GM19467 (cell line): ENCODE data around the gene C10orf62.
A peak's percentile ranks its signal among the peaks of the same experiment; 100 is the strongest.

ENCODE experiments used
- ATAC-seq: cut with Tn5 transposase; IDR thresholded peaks from one replicate; pipeline ENCODE4 v1.9.1; 2021; ENCODE audit warnings: mild to moderate bottlenecking, moderate library complexity; ENCODE audit not compliant: unreplicated experiment

C10orf62 gene

DNA sequence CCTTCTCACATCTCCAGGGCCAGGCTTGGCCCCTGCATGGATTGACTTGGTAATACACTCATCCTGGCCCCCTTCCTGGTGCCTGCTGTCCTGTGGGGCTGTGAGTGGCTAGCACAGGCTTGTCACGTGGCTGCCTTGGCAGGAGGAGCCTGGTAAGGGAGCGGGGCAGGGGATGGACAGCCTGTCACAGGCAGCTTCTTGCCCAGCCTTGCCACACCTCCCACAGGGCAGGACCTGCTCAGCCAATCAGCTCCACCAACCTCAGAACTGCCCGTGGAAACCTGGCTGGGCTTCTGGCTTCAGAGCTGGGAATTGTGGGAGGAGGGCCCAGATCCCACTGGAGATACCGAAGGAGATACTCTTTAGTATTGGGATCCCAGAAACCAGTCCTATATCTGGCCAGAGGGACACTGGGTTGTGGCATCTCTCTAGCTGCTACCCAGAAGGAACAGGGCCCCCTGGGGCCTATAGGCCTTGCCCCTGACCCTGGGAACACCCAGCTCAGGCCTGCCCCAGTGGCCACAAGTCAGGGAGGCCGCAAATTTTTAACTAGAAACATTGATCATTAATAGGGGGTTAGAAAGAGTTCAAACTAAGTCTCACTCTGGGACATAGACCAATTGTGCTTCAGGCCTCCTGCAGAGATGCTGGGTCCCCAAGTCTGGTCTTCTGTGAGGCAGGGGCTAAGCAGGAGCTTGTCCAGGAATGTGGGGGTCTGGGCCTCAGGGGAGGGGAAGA is 5.3 kb upstream of the C10orf62 start, which contains the start of gene HOGA1:
Gene HOGA1 (plus strand): TSS at position 330 of the 738 bp plus-strand sequence. CDS start 315 bp downstream, at position 645.
- ATAC-seq: peak; percentile 52

GRCh38 chr10:97584798-97585438 is 4.6 kb upstream of the C10orf62 start:
- peak; percentile 9 for ATAC-seq

DNA sequence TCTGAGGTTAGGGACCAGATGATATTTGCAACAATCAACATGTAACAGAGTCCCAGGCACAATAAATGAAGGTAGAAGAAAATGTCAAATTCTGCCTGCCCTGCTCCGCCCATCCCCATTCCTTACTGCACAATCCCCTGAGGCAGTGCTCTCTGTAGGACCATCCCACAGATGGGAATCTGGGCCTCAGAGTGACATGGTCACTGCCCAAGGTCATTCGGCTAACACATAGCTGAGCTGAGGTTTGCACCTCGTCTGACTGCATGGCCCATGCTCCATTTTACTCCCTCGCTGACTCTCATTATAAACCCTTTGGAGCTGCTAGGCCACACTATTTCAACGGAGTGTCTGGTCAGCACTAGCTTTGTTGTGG is 4.1 kb upstream of the C10orf62 start:
- ATAC-seq: no peak

GRCh38 chr10:97587183-97587582 is 2.3 kb upstream of the C10orf62 start:
- ATAC-seq: no peak

DNA sequence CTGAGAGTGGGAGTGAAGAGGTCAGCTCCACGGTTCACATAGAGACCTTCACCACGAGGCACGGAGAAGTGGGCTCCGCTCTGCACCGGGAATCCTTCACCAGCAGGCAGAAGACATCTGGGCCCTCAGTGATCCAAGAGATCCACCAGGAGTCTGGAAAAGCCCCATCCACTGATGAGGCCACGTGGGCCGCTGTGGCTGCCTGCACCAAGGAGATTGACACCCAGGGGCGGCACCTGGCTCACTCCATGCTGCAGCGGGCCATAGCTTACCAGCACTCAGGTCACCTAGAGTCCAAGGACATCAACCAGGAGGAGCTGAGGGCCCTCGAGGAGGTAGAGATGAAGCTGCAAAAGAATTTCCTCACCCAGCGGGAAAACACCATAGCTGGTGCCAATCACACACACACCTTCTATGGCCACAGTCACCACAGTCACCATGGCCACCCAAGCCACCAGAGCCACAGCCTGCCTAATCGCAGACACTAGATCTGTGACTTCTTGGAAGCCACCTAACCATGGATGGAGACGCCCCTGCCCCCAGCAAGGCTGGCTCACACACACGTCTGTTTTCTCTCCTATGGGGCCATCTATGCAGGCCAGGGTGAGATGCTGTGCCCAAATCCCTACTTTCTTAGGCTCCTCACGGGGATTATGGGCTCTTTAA is 694 bp downstream of the C10orf62 start:
- ATAC-seq: no peak

- no peak for ATAC-seq
Measured at GRCh38 chr10:97590748-97591495, 1.4 kb downstream of the C10orf62 start.

DNA sequence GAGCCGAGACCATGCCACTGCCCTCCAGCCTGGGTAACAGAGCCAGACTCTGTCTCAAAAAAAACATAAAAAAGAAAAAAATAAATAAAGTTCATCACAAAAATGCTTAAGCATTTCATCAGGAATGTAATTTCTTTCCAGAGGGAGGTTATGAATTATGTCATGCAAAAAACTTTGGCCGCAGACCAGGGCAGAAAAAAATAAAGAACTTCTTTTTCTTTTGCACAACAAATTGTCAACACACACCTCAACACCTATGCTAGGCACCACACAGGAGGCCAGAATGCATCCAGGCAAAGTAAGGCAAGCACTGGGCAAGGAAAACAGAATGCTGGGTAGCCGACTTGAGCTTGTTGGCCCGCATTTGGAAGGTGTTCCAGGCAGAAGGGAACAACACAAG is 3.9 kb downstream of the C10orf62 start:
- ATAC-seq: no peak

GRCh38 chr10:97596101-97597082 is 6.9 kb downstream of the C10orf62 start:
- no peak for ATAC-seq

DNA sequence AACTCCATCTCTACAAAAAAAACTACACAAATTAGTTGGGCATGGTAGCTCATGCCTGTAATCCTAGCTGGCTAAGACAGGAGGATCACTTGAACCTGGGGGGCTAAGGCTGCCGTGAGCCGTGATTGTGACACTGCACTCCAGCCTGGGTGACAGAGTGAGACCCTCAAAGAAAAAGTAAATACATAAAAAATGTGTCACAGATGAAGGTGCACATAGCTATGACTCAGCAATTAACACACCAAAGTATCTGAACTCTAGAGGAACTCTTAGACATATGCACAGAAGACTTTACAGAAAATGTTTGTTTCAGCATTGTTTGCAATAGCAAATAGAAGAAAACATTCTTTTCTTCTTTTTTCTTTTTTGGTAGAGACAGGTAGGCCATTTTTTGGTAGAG is 8.3 kb downstream of the C10orf62 start:
- ATAC-seq: no peak

DNA sequence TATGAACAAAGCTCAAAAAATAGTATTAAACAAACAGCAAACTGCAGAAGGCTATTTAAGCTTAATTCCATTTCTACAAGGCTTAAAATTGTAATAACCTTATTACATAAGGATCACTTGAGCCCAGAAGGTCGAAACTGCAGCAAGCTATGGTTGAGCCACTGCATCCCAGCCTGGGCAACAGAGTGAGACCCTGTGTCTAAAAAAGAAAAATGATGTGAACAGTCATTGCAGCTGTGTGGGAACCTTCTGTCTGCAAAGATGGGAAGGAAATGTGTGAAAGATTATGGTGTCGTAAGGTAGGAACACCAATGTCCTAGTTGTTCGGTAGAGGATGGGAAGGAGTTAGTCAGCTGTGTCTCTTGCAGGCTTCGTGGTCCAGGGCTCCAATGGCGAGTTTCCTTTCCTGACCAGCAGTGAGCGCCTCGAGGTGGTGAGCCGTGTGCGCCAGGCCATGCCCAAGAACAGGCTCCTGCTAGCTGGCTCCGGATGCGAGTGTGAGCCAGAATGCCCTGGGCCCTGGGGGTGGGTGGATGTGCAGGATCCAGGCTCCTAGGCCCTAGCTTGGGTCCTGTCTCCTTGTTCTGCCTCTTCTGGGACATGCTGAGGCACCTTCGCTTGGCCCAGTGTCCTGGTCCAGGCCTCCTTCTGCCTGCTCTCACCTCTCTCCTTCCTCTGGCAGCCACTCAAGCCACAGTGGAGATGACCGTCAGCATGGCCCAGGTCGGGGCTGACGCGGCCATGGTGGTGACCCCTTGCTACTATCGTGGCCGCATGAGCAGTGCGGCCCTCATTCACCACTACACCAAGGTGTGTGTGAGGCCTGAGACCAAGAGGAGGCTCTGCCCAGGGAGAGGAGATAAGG is 9.1 kb downstream of the C10orf62 start:
- ATAC-seq: no peak

GRCh38 chr10:97599272-97599619 is 9.7 kb downstream of the C10orf62 start:
- no peak for ATAC-seq

- no peak for ATAC-seq
Measured at GRCh38 chr10:97600616-97601015, 11.1 kb downstream of the C10orf62 start.

GRCh38 chr10:97601268-97602215 is 12.0 kb downstream of the C10orf62 start:
- ATAC-seq: no peak

DNA sequence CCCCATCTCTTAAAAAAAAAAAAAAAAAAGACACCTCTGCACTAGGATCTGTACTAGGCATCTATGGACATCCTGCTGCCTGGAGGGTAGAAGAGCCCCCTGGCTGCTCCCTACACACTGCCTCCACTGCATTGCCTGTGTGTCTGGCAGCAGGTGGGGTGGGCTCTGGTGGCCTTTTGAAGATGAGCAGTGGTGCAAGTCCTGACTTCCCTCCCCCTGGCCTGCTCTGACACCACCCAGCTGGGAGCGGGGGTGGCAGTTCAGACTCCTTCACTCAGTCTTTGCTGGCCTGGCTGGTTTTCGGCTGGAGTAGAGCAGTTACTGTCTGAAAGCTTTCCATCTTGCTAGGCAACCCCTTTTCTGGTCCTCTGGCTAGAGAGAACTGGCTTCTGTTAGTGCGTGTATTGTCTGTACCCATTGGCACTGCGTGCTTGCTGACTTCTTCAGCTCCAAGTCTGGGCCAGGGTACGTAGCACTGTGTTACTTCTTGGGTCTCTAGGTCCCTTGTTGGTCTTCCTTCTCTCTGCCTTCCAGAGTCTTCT is 17.6 kb downstream of the C10orf62 start:
- ATAC-seq: no peak

GRCh38 chr10:97608991-97609561 is 19.6 kb downstream of the C10orf62 start:
- ATAC-seq: no peak

GRCh38 chr10:97611473-97611872 is 22.0 kb downstream of the C10orf62 start:
- no peak for ATAC-seq

DNA sequence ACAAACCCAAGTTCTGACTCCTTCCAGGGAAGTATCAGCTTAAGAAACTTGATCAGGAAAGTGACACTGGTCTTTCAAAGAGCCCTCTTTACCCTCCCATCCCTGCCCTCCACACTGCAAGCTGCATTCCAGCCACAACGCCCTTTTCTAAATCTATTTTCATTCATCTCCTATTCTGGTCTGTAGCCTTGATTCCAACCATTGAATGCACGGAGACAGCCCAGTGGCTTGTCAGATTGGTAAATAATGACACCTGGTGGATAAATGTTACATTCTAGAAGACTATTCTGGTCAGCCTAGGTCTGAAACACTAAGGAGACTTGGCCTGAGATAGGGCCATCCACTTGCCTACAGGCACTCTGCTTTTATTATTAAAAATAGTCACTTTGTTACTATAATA is 22.9 kb downstream of the C10orf62 start:
- ATAC-seq: no peak

- no peak for ATAC-seq
Measured at GRCh38 chr10:97618285-97618684, 28.8 kb downstream of the C10orf62 start.
